Progenitor cell of endocrine pancreas (in vitro differentiated cells): Measurements from ENCODE around the gene LRPPRC. TPM values are rescaled to one million over a fixed set of nuclear protein-coding genes. Genes with fewer than 3 reads are reported as not detected.

ENCODE experiments used
- DNase-seq: peaks from one replicate; pipeline ENCODE4 v3.0.0; 2021; ENCODE audit warnings: low spot score; ENCODE audit not compliant: unreplicated experiment
- H3K27ac Mint-ChIP-seq: 2 replicates; pipeline ENCODE4 v1.8.0; 2021; ENCODE audit warnings: mild to moderate bottlenecking, moderate library complexity, mixed read lengths
- H3K27me3 Mint-ChIP-seq: 2 replicates; pipeline ENCODE4 v1.8.0; 2021; ENCODE audit warnings: mixed read lengths
- H3K36me3 Mint-ChIP-seq: 2 replicates; pipeline ENCODE4 v1.8.0; 2022; ENCODE audit warnings: mixed read lengths; ENCODE audit not compliant: insufficient read depth
- H3K4me1 Mint-ChIP-seq: 2 replicates; pipeline ENCODE4 v1.8.0; 2021; ENCODE audit warnings: low read depth, mixed read lengths
- H3K4me3 Mint-ChIP-seq: 2 replicates; pipeline ENCODE4 v1.8.0; 2021; ENCODE audit warnings: low read depth, mild to moderate bottlenecking, moderate library complexity, mixed read lengths
- H3K9me3 Mint-ChIP-seq: 2 replicates; pipeline ENCODE4 v1.8.0; 2021; ENCODE audit warnings: low read depth, mixed read lengths
- total RNA-seq: library from RNA; stranded (reverse); gene quantifications from 2 replicates; pipeline ENCODE4 v1.2.1, GENCODE V29; 2021
- TF ChIP-seq, protein P1 (sequence below): fragments of 200-600 bp; sonication (generic); IDR thresholded peaks from one replicate; pipeline ENCODE4 v1.5.0; 2021; ENCODE audit warnings: antibody characterized with exemption, mild to moderate bottlenecking; ENCODE audit not compliant: unreplicated experiment

LRPPRC gene
- total RNA-seq, 1 donor from 2014 or later, result 105 TPM

DNA sequence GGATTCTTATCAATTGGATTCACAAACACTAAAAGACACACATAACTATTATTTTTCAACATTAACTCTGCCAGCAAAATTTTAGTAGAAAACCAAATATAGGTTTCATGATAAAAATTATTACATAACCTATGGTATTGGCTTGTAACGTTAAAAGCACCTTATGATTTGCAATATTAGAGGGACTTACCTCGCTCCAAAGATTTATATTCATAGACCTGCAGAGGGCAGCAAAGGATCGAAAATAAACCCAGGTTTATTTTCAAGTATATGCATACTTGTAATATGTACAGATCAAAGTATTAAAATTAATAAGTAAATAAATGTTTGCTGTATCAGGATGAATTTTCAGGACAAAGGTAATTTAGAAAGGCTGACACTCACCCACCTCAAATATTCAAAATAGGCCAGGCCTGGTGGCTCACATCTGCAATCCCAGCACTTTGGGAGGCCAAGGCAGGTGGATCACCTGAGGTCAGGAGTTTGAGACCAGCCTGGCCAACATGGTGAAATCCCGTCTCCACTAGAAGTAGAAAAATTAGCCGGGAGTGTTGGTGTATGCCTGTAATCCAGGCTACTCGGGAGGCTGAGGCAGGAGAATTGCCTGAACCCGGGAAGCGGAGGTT, 45.3 kb downstream of the LRPPRC start:
- H3K36me3 Mint-ChIP-seq, result peaks cover 51% of the 10 kb centered on the region
- DNase-seq, result no peak
- TF ChIP-seq, protein P1, sequence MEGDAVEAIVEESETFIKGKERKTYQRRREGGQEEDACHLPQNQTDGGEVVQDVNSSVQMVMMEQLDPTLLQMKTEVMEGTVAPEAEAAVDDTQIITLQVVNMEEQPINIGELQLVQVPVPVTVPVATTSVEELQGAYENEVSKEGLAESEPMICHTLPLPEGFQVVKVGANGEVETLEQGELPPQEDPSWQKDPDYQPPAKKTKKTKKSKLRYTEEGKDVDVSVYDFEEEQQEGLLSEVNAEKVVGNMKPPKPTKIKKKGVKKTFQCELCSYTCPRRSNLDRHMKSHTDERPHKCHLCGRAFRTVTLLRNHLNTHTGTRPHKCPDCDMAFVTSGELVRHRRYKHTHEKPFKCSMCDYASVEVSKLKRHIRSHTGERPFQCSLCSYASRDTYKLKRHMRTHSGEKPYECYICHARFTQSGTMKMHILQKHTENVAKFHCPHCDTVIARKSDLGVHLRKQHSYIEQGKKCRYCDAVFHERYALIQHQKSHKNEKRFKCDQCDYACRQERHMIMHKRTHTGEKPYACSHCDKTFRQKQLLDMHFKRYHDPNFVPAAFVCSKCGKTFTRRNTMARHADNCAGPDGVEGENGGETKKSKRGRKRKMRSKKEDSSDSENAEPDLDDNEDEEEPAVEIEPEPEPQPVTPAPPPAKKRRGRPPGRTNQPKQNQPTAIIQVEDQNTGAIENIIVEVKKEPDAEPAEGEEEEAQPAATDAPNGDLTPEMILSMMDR, result peak; percentile 63
- no peak overlapping the region for H3K4me3 Mint-ChIP-seq
- no peak overlapping the region for H3K27ac Mint-ChIP-seq
- H3K4me1 Mint-ChIP-seq, result peaks cover 14% of the 10 kb centered on the region
- peaks cover 9% of the 10 kb centered on the region for H3K27me3 Mint-ChIP-seq
- H3K9me3 Mint-ChIP-seq, result no peaks in the 10 kb centered on the region

DNA sequence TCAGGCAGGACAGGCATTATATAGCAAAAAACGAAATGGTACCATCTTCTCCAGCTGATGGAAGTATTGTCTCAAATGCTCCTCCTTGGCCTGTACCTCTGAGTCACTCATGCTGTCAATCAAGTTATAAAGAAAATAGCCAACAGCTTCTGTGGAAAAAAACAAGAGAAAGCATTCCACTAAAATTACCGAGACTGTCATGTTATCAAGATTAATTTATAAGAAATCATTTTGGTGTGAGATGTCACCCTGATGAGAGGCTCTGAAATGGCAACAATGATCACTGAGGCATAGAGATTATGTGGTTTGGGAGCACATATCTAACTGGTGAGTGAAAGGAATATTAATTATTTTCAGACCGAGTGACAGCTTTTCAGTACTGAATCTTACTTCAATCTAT, 47.4 kb downstream of the LRPPRC start:
- Mint-ChIP-seq H3K4me3 (no peak overlapping the region), H3K27ac (no peak overlapping the region), H3K9me3 (no peaks in the 10 kb centered on the region), H3K36me3 (peaks cover 48% of the 10 kb centered on the region), H3K4me1 (peaks cover 27% of the 10 kb centered on the region), H3K27me3 (peaks cover 12% of the 10 kb centered on the region)
- DNase-seq, result no peak
- TF ChIP-seq, protein P1, result no peak

- Mint-ChIP-seq H3K27ac (no peak overlapping the region), H3K36me3 (peaks cover 42% of the 10 kb centered on the region)
Measured at GRCh38 chr2:43946685-43947084, 49.1 kb downstream of the LRPPRC start.

GRCh38 chr2:43945439-43945838, 50.4 kb downstream of the LRPPRC start:
- Mint-ChIP-seq H3K4me1 (peaks cover 23% of the 10 kb centered on the region), H3K4me3 (no peak overlapping the region), H3K36me3 (peaks cover 42% of the 10 kb centered on the region), H3K9me3 (no peaks in the 10 kb centered on the region), H3K27ac (no peak overlapping the region), H3K27me3 (peaks cover 23% of the 10 kb centered on the region)
- TF ChIP-seq, protein P1, result no peak
- no peak for DNase-seq

More at GRCh38 chr2:43946685-43947084, 49.1 kb downstream of the LRPPRC start:
- no peak for DNase-seq
- H3K4me3 Mint-ChIP-seq, result no peak overlapping the region
- H3K4me1 Mint-ChIP-seq, result peaks cover 23% of the 10 kb centered on the region
- no peaks in the 10 kb centered on the region for H3K9me3 Mint-ChIP-seq
- TF ChIP-seq, protein P1, result no peak
- H3K27me3 Mint-ChIP-seq, result peaks cover 19% of the 10 kb centered on the region

DNA sequence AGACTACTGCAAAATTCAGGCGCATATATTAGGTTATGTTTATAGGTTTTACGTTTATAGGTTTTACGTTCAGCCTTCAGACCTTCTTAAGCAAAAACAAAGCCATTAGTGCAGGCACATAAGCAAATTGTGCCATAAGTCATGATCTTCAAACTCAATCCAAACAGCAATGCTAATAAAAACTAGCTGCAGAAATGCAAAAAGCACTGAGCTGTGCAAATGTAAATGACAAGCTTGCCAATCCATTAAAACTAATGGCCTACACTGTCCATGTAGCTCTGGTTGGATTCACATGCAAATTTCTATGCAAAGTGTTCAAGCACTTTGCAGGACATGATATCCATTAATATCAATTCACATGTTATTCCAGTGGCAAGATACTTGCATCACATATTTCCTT, 50.9 kb downstream of the LRPPRC start:
- Mint-ChIP-seq H3K9me3 (no peaks in the 10 kb centered on the region), H3K4me1 (peaks cover 23% of the 10 kb centered on the region), H3K27me3 (peaks cover 29% of the 10 kb centered on the region), H3K4me3 (no peak overlapping the region), H3K27ac (no peak overlapping the region), H3K36me3 (peaks cover 44% of the 10 kb centered on the region)
- DNase-seq, result no peak
- TF ChIP-seq, protein P1, result no peak
